GM12865 (cell line): ENCODE results near the gene ARID3B.

Source experiments
- DNase-seq: peaks from one replicate; pipeline ENCODE4 v3.0.0; 2010; ENCODE audit warnings: low read depth
- H3K4me3 ChIP-seq: 2 replicates; pipeline ENCODE4 v1.5.1; 2011; ENCODE audit warnings: mild to moderate bottlenecking, low read depth, low read length, control low read depth
- TF ChIP-seq, protein P1 (sequence below): IDR thresholded peaks from 2 replicates; pipeline ENCODE4 v1.5.1; 2011; ENCODE audit warnings: low read length, control low read depth, low read depth, inconsistent platforms; ENCODE audit not compliant: insufficient read depth; ENCODE audit errors: missing control alignments

The ARID3B gene

DNA sequence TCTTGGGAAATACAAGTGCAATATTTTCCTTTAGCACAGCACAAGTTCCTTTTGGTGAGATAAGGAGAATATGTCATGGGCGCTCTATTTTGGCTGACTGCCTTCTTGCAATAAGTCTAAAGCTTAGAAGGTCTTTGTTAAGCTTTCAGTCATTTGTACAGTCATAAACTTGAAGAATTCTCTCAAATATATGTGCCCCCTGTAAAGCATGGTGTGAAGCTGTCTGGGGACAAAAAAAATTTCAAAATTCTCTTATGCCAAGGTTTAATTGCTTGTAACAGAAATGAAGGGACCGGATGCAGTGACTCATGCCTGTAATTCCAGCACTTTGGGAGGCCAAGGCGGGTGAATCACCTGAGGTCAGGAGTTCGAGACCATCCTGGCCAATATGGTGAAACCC is 21.7 kb upstream of the ARID3B start:
- TF ChIP-seq, protein P1, sequence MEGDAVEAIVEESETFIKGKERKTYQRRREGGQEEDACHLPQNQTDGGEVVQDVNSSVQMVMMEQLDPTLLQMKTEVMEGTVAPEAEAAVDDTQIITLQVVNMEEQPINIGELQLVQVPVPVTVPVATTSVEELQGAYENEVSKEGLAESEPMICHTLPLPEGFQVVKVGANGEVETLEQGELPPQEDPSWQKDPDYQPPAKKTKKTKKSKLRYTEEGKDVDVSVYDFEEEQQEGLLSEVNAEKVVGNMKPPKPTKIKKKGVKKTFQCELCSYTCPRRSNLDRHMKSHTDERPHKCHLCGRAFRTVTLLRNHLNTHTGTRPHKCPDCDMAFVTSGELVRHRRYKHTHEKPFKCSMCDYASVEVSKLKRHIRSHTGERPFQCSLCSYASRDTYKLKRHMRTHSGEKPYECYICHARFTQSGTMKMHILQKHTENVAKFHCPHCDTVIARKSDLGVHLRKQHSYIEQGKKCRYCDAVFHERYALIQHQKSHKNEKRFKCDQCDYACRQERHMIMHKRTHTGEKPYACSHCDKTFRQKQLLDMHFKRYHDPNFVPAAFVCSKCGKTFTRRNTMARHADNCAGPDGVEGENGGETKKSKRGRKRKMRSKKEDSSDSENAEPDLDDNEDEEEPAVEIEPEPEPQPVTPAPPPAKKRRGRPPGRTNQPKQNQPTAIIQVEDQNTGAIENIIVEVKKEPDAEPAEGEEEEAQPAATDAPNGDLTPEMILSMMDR, result no peak
- H3K4me3 ChIP-seq, result no peak overlapping the region
- DNase-seq, result no peak

GRCh38 chr15:74520407-74520806 is 20.6 kb upstream of the ARID3B start:
- no peak overlapping the region for H3K4me3 ChIP-seq
- DNase-seq, result no peak
- TF ChIP-seq, protein P1, result no peak

DNA sequence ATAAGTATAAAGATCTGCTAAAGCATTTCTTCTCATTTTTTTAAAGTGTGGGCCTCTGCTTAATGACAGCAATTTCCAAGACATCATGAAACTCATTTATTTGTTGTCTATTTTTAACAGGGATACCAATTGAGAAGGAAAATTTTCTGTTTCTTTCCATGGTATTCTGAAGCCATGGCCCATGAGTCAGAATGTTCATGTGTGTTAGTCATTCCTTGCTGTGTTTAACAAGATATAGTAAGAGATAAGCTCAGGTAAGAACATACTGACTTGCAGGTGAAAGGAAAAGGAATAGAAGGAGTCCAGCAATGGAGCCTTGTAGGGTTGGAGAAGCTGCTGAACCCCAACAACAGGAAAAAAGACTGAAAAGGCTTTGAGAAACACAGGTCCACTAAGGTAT is 17.0 kb upstream of the ARID3B start:
- DNase-seq, result no peak
- TF ChIP-seq, protein P1, result no peak
- no peak overlapping the region for H3K4me3 ChIP-seq

GRCh38 chr15:74525309-74525708 is 15.7 kb upstream of the ARID3B start:
- no peak for DNase-seq
- TF ChIP-seq, protein P1, result no peak
- H3K4me3 ChIP-seq, result no peak overlapping the region

- no peak overlapping the region for H3K4me3 ChIP-seq
- TF ChIP-seq, protein P1, result no peak
- DNase-seq, result no peak
Observed at GRCh38 chr15:74525945-74526344, 15.1 kb upstream of the ARID3B start.

- no peak overlapping the region for H3K4me3 ChIP-seq
- DNase-seq, result no peak
- TF ChIP-seq, protein P1, result no peak
Observed at GRCh38 chr15:74528876-74529275, 12.1 kb upstream of the ARID3B start.

DNA sequence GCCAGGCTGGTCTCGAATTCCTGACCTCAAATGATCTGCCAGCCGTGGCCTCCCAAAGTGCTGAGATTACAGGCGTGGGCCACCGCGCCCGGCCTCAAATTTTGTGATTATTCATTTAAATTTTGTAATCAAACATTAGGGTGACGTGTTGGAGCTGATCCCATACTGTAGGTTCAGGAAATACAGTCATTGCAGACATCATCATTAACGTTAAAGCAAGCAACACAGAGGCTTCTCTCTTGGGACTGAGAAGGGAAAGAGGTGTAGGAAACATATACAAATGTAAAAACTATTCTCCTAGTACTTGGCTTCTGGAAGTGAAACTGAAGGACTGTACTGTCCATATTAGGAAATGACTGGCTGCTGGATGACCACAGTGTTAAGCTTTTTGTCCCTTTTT is 11.1 kb upstream of the ARID3B start:
- DNase-seq, result no peak
- TF ChIP-seq, protein P1, result no peak
- no peak overlapping the region for H3K4me3 ChIP-seq
